Activated B cell treated with CpG ODN at 0.5 μM for 24 hours (primary cell): ENCODE results near the gene MRPL32. TPM values are rescaled to one million over a fixed set of nuclear protein-coding genes. Genes with fewer than 3 reads are reported as not detected.

ENCODE experiments used
- ATAC-seq: fragments of 200-7000 bp; cut with Tn5 transposase; one replicate; pipeline ENCODE4 v1.10.0; 2021; ENCODE audit warnings: low read depth, mild to moderate bottlenecking, moderate library complexity
- CTCF ChIA-PET: fragments of 350-600 bp; sonication (Branson Sonifier 250); formaldehyde crosslinking; loops from one replicate; lab custom pipeline; 2021; ENCODE audit warnings: antibody characterized with exemption; lab: Charles Lee
- POLR2A ChIA-PET: fragments of 350-600 bp; sonication (Branson Sonifier 250); formaldehyde crosslinking; loops from one replicate; lab custom pipeline; 2021; ENCODE audit warnings: antibody characterized with exemption; lab: Charles Lee
- DNase-seq: peaks from one replicate; pipeline ENCODE4 v3.0.0; 2022
- H3K27ac Mint-ChIP-seq: one replicate; pipeline ENCODE4 v1.8.0; 2020; ENCODE audit warnings: mixed read lengths
- H3K27me3 Mint-ChIP-seq: one replicate; pipeline ENCODE4 v1.8.0; 2021; ENCODE audit warnings: mixed read lengths
- H3K36me3 Mint-ChIP-seq: one replicate; pipeline ENCODE4 v1.8.0; 2021; ENCODE audit warnings: low read depth, mixed read lengths
- H3K4me1 Mint-ChIP-seq: one replicate; pipeline ENCODE4 v1.8.0; 2021; ENCODE audit warnings: mixed read lengths
- H3K4me3 Mint-ChIP-seq: one replicate; pipeline ENCODE4 v1.8.0; 2020; ENCODE audit warnings: mild to moderate bottlenecking, mixed read lengths
- H3K9me3 Mint-ChIP-seq: one replicate; pipeline ENCODE4 v1.8.0; 2020; ENCODE audit warnings: mixed read lengths
- CTCF ChIP-seq: fragments of 200-600 bp; IDR thresholded peaks from one replicate; pipeline ENCODE4 v1.8.0; 2022; ENCODE audit warnings: antibody characterized with exemption, mild to moderate bottlenecking
- intact Hi-C: fragments of 100-400 bp; cut with micrococcal nuclease; formaldehyde crosslinking; loops from one replicate; pipeline ENCODE4 v1.15.1; 2024
- total RNA-seq: library from RNA; stranded (reverse); gene quantifications from 2 replicates; pipeline ENCODE4 v1.2.3, GENCODE V29; 2022

The MRPL32 gene
- total RNA-seq, 1 donor from 2014 or later: 38.8 TPM

GRCh38 chr7:42926204-42926603 is 6.0 kb upstream of the MRPL32 start:
- Mint-ChIP-seq H3K27ac (no peak overlapping the region), H3K4me1 (peaks cover 51% of the 10 kb centered on the region), H3K27me3 (no peaks in the 10 kb centered on the region), H3K9me3 (no peaks in the 10 kb centered on the region), H3K36me3 (peaks cover 60% of the 10 kb centered on the region), H3K4me3 (no peak overlapping the region)
- POLR2A ChIA-PET: no interaction called here
- intact Hi-C loops: no loop called here
- ATAC-seq (no peak), DNase-seq (no peak)
- CTCF ChIA-PET: interaction anchor here (1.5 kb wide), 1 partner anchor 15 kb away, joined by 6 read pairs; no protein-coding TSS in a partner anchor
- TF ChIP-seq CTCF: no peak

- Mint-ChIP-seq H3K9me3 (no peaks in the 10 kb centered on the region), H3K4me3 (no peak overlapping the region), H3K27me3 (no peaks in the 10 kb centered on the region), H3K36me3 (peaks cover 55% of the 10 kb centered on the region), H3K27ac (peak overlapping the region; percentile 44), H3K4me1 (peaks cover 68% of the 10 kb centered on the region)
- ChIA-PET CTCF (no interaction called here), POLR2A (interaction anchor here (0.9 kb wide), 1 partner anchor 16 kb away, joined by 3 read pairs; no protein-coding TSS in a partner anchor)
- no peak for TF ChIP-seq CTCF
- ATAC-seq: no peak
- intact Hi-C loops: no loop called here
- no peak for DNase-seq
These were observed 3.4 kb upstream of the MRPL32 start for GRCh38 chr7:42928754-42929153.

GRCh38 chr7:42929449-42929848 is 2.7 kb upstream of the MRPL32 start:
- Mint-ChIP-seq H3K9me3 (no peaks in the 10 kb centered on the region), H3K36me3 (peaks cover 50% of the 10 kb centered on the region), H3K27ac (no peak overlapping the region), H3K4me3 (no peak overlapping the region), H3K27me3 (no peaks in the 10 kb centered on the region), H3K4me1 (peaks cover 72% of the 10 kb centered on the region)
- POLR2A ChIA-PET: interaction anchor here (0.9 kb wide), 1 partner anchor 17 kb away, joined by 3 read pairs; no protein-coding TSS in a partner anchor
- TF ChIP-seq CTCF: no peak
- intact Hi-C loops: no loop called here
- ATAC-seq (no peak), DNase-seq (no peak)
- CTCF ChIA-PET: interaction anchor here (0.6 to 1.4 kb wide), 2 partner anchors 10 to 12 kb away, joined by 3 to 5 read pairs; no protein-coding TSS in a partner anchor

- ATAC-seq: no peak
- intact Hi-C loops: loop anchor here (5.0 kb wide), 1 partner anchor 1049 kb away; no protein-coding TSS in a partner anchor
- Mint-ChIP-seq H3K9me3 (no peaks in the 10 kb centered on the region), H3K27ac (no peak overlapping the region), H3K4me3 (peak overlapping the region; percentile 100), H3K36me3 (peaks cover 44% of the 10 kb centered on the region), H3K27me3 (no peaks in the 10 kb centered on the region), H3K4me1 (peaks cover 64% of the 10 kb centered on the region)
- no peak for DNase-seq
- POLR2A ChIA-PET: interaction anchor here (1.0 to 1.5 kb wide), 3 partner anchors 9 to 16 kb away, joined by 4 to 5 read pairs (median 4); no protein-coding TSS in a partner anchor
- TF ChIP-seq CTCF: no peak
- CTCF ChIA-PET: interaction anchor here (0.6 to 2.8 kb wide), 4 partner anchors 10 to 330 kb away, joined by 3 to 23 read pairs (median 4); no protein-coding TSS in a partner anchor
These were observed 1.3 kb upstream of the MRPL32 start for GRCh38 chr7:42930889-42931288.

- no peak for ATAC-seq
- intact Hi-C loops: loop anchor here (5.0 kb wide), 1 partner anchor 1049 kb away; no protein-coding TSS in a partner anchor
- H3K4me3 Mint-ChIP-seq: peak overlapping the region; percentile 100
- no peaks in the 10 kb centered on the region for H3K27me3 Mint-ChIP-seq
- ChIA-PET POLR2A (interaction anchor here (0.9 to 2.3 kb wide), 14 partner anchors 9 to 653 kb away, joined by 3 to 23 read pairs (median 4); partner anchors contain the start of genes C7orf25 and STK17A), CTCF (interaction anchor here (1.3 to 2.8 kb wide), 4 partner anchors 10 to 907 kb away, joined by 3 to 23 read pairs (median 8); partner anchors contain the start of gene STK17A)
- peaks cover 61% of the 10 kb centered on the region for H3K4me1 Mint-ChIP-seq
- H3K36me3 Mint-ChIP-seq: peaks cover 45% of the 10 kb centered on the region
- no peak for DNase-seq
- H3K27ac Mint-ChIP-seq: peak overlapping the region; percentile 97
- no peak for TF ChIP-seq CTCF
- H3K9me3 Mint-ChIP-seq: no peaks in the 10 kb centered on the region
These were observed 736 bp upstream of the MRPL32 start for GRCh38 chr7:42931447-42931833.
